HG03432 (cell line): ENCODE data around the gene G6PC3.

ENCODE experiments used
- ATAC-seq: cut with Tn5 transposase; IDR thresholded peaks from one replicate; pipeline ENCODE4 v1.9.1; 2021; ENCODE audit warnings: mild to moderate bottlenecking, moderate library complexity; ENCODE audit not compliant: unreplicated experiment

The G6PC3 gene

DNA sequence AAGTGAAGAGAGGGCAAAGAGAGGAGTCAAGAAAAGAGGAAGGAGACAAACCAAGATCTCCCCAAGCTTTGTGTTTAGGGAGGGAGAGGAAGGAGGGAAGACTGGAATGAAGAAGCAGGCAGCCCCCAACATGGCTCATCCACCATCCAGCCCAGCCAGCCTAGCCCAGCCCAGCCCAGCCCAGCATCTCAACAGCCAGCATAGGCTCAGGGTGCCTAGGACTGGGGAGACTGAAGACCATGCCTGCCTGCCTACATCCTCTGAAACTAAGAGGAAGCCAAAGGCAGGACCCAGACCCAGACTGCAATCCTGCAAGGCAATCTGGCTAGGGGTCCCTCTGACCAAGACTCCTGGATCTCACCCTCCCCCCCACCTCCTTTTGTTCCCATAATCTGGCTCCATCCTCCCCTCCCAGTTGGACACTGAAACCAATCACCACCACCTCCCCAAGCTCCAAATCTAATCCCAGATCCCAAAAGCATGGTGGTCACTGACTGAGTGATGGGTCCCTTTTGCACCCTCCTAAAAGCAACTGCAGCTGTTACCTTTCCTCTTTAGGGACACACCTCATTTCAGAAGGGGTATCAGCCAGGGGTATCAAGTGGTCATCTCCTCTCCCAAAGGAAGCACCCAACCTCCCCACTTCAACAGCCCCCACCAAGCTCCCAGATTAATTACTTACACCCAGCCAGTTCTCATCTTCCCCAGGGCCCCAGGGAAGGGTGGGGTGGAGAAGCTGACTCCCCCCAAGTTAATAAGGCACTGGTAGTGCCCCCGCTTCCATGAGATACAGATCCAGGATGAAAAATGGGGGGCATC is 51.7 kb downstream of the G6PC3 start:
- no peak for ATAC-seq

DNA sequence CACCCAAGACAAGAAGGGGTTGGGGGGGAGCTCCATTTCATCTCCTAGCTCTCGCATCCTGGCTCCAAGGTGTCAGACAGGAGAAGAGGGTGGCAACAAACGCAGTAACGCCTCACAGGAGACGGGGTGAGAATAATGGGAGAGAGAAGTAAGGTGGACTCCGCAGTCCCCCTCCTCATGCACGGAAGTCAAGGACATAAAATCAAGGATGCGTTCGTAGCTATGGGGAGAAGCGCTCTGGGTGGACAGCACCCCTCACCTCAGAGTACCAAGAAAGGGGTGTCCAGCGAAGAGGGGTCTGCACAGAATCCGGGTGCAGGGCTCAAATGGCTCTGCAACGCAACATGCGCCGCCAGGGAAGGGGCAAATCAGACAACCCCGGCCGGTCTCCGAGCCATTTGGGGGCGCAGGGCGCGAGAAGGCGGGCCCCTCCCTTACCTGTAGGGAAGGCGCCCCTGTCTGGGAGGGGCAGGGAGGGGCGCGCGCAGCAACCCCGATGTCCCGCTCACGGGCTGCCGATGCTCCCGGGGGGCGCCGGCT is 52.4 kb downstream of the G6PC3 start:
- ATAC-seq: peak; percentile 18

DNA sequence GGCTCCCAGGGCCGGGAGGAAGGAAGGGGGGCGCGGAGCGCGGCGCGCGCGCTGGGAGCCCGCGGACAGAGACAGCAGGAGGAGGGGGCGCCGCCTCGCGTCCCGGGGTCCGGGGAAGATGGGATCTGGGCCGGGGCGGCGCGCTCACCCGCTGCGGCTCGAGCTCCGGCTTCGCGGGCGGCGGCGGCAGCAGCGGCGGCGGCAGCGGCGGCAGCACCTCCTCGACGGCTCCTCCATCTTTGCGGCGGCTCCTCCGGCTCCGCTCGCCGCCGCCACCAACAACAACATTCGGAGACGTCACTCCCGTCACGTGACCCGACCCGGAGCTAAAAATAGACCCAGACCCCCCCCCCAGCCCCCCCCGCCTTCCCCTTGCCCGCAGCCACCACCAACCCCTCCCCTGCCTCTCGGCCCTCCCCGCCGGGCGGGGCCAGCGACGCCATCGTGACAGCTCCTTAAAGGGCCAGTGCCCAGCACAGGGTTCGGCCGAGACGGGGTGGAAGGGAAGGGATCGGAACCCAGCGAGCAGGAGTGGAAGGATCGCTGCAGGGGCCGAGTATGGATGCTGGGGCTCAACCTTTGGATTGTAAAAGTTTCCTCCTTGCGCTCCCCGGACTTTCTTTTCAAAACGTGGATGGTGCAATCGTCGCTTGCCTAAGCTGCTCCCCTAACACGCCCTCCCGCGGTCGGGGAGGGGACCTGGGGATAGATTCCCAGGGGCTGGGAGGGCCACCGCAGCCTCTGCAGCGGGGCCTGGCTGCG is 53.0 kb downstream of the G6PC3 start, which contains the start of gene HDAC5:
Gene HDAC5 (minus strand): TSS at position 286 of the 762 bp plus-strand sequence. CDS start 6,126 bp downstream, outside the sequence.
- peak; percentile 83 for ATAC-seq

DNA sequence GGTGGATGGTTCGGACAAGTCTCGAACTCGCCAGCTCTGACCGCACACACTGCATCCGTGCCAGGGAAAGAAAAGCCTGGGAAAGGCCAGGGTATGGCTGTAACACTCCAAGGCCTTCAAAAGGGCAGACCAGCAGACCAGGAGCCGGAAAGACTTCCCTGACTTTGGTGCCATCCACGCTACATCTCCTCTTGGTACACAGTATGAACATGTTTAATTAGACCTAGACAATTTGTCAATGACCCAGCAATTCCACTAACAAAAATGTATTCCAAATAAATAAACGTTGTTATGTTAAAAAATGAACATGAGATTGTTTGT is 53.5 kb downstream of the G6PC3 start:
- ATAC-seq: no peak
